SIG-M5 treated with dmso at 0.1 percent for 504 hours (cell line): ENCODE data around the gene BNC2.
"Not testable (repeated sequence)": the region's sequence is repeated elsewhere in the genome, so short reads cannot be mapped to it uniquely, and the experiment has no call there.

ENCODE experiments used
- DNase-seq: peaks from one replicate; lab custom pipeline; 2025; ENCODE audit not compliant: unreplicated experiment; lab: John Stamatoyannopoulos, UW

Gene BNC2

DNA sequence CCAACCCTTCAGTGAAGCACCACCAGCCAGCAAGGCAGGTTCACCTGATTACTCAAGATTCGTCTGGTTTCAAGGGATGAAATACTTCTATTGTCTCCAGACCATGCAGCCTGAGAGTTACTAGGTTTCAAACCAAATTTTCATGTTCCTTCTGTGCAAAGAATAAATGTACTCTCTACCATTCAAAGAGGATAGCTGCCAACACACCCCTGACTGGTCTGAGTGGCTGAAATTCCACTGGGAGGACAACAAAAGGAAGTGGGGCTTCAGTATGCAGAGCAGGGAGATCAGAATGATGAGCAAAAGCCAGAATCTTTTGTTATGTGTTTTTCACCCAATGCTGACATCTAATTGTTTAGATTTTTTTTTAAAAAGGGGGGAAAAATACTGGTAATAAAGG lies 356.3 kb downstream of the BNC2 start:
- no peak for DNase-seq

GRCh38 chr9:16512281-16512680 lies 358.2 kb downstream of the BNC2 start:
- DNase-seq = no peak

DNA sequence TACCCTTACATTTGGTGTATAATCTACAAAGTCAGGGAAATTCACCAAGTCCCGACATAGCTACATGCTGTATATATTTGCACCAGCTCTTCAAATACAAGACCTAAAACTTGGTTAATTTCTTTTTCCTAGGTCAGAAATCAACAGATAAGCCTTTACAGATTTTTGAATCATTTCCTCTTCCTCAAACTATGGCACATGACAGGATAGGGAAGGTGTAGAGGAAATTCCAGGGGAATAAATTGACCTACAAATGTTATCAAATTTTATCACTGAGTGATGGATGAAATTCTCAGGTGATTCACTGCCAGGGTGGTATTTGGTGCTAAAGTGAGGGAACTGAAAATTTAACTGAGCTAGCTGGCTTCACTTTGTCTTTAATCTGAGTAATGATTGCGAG lies 360.0 kb downstream of the BNC2 start:
- no peak for DNase-seq

- DNase-seq = no peak
These were observed 360.5 kb downstream of the BNC2 start for GRCh38 chr9:16509997-16510396.

- no peak for DNase-seq
These were observed 365.3 kb downstream of the BNC2 start for GRCh38 chr9:16505199-16505598.

- DNase-seq = no peak
These were observed 368.7 kb downstream of the BNC2 start for GRCh38 chr9:16501726-16502125.

DNA sequence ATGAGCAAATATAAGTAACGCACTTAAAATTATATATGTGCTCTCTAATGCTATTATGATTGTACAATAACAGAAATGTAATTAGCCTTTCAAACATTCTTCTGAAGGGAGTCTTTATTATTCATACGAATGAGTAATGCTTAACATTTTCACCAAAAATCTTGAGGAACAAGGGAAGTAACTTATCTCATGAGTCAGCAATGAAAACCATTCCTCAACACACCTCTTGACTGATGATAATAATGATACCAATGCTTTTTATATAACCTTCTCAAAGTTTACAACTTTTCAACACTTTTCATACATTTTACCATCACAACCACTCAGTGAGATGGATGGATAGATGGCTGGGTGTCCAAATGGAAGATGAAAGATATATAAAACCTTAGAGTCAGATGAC lies 369.3 kb downstream of the BNC2 start:
- no peak for DNase-seq

DNA sequence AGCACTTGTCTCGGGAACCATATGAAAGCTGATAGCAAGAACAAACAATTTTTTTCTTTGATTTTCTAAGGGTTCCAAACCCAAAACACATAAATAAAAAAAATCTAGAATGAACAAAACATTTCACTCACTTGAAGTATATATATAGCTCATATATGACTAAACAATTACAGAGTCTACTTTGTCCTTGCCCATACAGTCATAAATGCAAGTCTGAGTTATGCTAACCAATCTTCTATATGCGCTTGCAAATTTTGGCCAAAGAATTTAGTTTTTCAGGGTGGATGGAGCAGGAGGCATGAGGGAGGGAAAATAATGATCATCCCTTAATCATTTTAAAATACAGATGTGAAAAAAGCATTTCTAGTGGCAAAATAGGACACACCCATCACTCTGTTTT lies 370.1 kb downstream of the BNC2 start:
- no peak for DNase-seq

GRCh38 chr9:16499892-16500291 lies 370.6 kb downstream of the BNC2 start:
- no peak for DNase-seq

DNA sequence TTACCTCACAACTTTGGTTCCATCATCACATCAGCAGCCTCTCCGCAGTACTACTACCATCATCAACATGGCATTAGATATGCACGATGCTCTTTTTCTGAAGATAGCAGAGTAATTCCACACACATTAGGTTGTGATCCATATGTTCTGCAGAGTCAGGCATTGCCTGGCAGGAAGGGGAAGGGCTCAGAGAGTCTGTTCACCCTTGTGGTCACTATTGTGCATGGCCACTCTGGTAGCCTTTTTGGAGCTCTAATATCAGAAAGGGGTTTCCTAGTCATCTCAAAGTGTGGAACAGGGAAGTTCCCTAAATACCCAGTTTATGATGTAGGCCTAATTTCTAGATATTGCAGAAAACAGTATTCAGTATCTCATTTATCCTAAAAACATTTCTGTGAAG lies 373.6 kb downstream of the BNC2 start:
- DNase-seq = no peak

GRCh38 chr9:16487915-16488314 lies 382.6 kb downstream of the BNC2 start:
- DNase-seq = no peak

DNA sequence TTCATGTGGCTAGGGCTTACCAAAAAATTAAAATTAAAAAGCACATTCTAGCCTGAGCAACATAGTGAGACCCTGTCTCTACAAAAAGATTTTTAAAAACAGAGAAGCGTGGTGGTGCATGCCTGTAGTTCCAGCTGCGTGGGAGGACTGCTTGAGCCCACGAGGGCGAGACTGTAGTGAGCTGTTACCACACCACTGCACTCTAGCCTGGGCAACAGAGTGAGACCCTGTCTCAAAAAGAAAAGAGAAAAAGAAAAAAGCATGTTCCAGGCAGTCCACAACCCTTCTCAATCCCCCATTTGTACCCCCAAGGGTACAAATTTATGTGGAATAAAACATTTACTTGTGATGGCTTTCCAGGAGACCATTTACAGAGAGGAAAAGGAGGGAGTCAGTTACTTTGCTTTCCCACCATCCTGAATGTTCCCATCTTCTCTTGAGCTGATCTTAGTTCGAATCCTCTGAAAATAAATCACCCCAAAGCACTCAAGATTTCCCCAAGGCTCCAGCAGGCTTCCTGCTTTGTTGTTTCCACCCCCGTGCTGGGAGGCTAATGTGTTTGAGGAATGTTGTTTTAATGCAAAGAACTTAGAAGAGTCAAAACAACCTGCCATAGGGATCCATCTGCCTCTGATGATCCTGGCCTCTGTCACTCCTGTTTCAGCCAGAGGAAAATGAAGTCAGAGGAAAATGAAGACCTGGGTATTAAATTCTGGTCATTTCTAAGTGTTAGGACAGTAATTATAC lies 384.7 kb downstream of the BNC2 start:
- DNase-seq = no peak

GRCh38 chr9:16485160-16485559 lies 385.3 kb downstream of the BNC2 start:
- DNase-seq = no peak

GRCh38 chr9:16484744-16485143 lies 385.7 kb downstream of the BNC2 start:
- no peak for DNase-seq

DNA sequence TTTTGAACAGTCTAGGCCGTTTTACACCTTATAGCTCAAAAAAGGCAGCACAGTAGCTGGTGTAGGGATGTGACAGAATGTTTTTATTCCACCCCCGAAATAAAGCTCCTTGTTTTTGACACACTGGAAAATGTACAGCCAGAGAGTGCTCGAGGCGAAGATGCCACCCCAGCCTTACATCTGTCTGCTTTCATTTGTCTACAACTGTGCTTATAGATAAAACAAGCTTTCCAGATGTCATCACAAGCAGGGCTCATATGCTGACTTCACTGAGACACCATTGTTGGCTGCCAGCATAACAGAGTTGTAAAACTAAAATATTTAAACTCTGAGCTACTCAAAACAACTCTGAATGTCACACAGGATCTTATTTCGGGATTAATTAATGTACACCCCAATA lies 386.3 kb downstream of the BNC2 start:
- no peak for DNase-seq

GRCh38 chr9:16482764-16483163 lies 387.7 kb downstream of the BNC2 start:
- DNase-seq = no peak

- DNase-seq = not testable (repeated sequence)
These were observed 389.9 kb downstream of the BNC2 start for GRCh38 chr9:16480584-16480983.

DNA sequence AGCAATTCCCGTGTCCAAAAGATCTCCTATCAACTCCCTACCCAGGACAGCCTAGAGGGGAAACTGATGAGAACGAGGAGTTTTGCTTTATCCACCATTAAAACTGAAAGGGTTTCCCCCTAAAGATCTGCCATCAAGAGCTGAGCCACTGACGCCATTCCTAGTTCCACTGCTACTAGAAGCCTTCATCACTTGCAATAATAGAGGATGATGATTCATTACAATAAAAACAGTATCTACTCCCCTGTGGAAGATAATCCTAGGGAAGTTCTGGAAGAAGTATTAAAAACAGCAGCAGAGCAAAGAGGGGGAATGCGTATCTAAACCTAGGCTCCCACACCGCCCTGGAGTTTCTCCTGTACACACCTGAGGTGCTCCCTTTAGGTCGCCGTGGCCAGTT lies 394.5 kb downstream of the BNC2 start:
- DNase-seq = no peak

- no peak for DNase-seq
These were observed 395.2 kb downstream of the BNC2 start for GRCh38 chr9:16475257-16475656.

GRCh38 chr9:16469184-16469583 lies 401.3 kb downstream of the BNC2 start:
- DNase-seq = no peak

DNA sequence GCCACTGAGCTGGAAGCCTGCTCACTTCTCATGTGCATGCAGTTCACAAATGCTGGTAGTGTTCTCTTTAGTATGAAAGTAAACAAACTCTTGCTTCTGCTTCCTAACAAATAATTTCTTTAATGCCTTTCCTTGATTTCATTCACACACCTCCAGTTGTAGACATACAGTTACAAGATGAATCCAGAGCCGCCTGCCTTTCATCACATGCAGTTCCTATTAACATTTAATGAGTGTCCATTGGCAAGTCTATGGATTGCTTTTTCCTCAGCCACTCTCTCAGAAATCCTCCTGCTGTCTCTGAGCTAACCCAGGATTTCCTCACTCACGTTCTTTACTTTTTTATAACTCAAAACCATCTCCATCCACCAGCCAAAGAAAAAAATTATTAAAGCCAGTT lies 408.6 kb downstream of the BNC2 start:
- no peak for DNase-seq

DNA sequence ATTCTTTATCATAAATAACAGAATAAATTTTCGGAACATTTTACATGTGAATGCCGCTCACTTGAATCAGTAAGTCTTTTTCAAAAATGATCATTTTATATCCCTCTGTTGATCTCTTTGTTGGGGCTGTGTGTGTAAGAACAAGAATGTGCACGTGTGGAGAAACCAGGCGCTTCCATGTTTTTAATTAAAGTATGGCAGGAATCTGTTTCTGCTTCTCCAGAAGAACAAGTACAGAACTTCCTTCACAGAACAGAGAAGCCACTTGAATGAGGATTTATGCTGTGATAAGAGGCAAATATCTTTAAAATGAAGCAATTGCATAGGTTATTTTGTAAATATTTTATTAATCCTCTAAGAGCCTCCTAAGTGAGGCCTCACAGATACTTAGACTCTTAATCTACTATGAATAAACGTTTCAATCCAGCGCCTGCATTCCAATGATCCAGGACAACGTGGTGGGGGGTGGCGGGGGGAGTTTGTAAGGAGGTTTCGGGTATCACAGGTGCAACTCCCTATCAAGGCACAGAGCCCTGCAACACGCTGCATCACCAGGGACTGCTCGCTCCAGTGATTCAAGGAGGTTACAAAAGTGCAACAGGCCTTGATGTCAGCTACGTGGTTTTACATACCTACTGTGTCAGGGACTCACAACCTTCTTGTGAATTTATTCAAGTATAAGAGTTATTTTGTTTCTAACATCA lies 409.2 kb downstream of the BNC2 start:
- DNase-seq = no peak

DNA sequence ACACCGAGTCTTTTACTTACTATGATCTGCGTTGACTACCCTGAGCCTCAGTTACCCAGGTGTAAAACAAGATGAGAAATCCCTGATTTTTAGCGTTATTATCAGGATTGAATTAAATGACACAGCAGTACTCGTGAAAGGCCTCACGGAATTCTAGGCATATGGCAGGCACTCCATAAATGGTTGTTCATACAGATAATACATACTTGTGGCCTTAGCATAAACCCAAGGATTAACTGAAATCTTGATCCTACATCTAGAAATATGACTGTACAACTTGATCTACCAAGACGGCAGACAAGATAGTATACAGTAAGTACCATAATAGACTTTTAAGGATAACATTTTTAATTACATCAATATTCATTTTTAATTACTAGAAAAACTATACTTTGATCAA lies 409.8 kb downstream of the BNC2 start:
- DNase-seq = no peak
